ENCODE results near the gene NMS.

NMS gene

GRCh38 chr2:100485396-100485795, 15.1 kb downstream of the NMS start:
- DNase-seq, result no peak

DNA sequence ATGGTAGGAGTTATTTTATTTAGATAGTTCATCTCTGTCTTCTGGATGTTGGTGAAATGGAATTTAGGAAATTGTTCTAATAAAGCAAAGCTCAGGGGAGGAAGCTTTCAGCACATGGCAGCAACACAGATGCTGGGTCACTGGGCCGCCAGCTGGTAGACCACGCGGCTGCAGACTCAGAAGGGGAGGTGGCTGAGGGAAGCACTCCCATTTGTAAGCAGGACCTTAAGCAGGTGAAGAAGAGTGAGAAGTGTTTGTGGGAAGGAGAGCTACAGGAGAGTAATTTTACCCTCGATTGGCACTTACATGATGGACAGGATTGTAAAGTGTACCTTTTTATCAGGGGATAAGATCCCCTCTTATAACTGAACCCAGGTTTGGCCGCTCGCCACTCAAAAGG, 24.4 kb downstream of the NMS start:
- no peak for DNase-seq

GRCh38 chr2:100502782-100503181, 32.5 kb downstream of the NMS start:
- no peak for DNase-seq

- DNase-seq, result no peak
Observed at GRCh38 chr2:100504542-100504941, 34.3 kb downstream of the NMS start.

DNA sequence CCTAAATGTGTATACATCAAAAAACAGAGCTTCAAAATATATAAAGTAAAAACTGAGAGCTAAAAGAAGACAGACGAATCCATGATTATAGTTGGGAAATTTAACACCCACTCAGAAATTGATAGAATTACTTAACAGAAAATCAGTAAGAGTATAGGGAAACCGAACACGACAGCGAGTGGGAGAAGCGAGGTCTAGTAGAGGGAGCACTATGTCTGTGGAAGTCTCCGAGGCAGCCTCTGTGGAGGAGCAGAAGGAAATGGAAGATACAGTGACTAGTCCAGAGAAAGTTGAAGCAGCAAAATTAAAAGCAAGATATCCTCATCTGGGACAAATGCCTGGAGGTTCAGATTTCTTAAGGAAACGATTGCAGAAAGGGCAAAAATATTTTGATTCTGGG, 38.8 kb downstream of the NMS start:
- DNase-seq, result no peak

- DNase-seq, result no peak
Observed at GRCh38 chr2:100513650-100514049, 43.4 kb downstream of the NMS start.

DNA sequence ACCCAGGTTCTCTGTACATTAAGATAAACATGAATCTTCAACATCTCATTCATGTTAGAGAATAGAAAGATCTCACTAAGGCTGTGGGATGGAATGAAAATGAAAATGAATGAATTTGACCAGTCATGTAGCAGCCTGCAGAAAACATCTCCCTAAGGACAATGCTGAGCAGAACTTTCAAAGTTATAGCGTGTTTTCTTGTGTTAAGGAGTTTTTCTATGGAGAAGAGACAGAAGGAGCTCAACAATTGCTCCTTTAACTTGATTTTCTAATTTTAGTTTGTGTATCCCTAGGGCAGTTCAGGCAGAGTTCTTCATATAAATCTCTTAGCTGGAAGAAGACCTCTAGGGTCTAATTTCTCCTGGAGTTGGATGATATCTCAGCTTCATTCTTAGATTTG, 47.3 kb downstream of the NMS start:
- DNase-seq, result no peak

GRCh38 chr2:100518801-100519200, 48.5 kb downstream of the NMS start:
- no peak for DNase-seq

GRCh38 chr2:100520224-100520623, 49.9 kb downstream of the NMS start:
- DNase-seq, result no peak

GRCh38 chr2:100522430-100522829, 52.1 kb downstream of the NMS start:
- no peak for DNase-seq

DNA sequence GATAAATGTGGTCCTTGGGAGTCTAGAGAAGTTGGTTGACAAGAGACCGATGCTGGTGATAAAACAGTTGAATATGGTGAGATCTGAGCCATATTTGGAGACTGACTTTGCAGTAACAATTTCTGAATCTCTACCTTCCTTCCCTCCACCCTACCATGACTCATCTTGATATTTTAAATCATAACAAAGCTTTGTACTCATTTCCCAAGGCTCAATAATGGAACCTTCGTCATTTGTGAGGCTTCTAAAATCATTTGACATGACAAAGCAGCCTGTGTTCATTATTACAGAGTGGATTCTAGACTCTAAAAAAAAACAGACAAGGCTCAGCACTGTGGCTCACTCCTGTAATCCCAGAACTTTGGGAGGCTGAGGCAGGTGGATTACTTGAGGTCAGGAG, 54.0 kb downstream of the NMS start:
- DNase-seq, result no peak

GRCh38 chr2:100526868-100527267, 56.6 kb downstream of the NMS start:
- DNase-seq, result no peak

DNA sequence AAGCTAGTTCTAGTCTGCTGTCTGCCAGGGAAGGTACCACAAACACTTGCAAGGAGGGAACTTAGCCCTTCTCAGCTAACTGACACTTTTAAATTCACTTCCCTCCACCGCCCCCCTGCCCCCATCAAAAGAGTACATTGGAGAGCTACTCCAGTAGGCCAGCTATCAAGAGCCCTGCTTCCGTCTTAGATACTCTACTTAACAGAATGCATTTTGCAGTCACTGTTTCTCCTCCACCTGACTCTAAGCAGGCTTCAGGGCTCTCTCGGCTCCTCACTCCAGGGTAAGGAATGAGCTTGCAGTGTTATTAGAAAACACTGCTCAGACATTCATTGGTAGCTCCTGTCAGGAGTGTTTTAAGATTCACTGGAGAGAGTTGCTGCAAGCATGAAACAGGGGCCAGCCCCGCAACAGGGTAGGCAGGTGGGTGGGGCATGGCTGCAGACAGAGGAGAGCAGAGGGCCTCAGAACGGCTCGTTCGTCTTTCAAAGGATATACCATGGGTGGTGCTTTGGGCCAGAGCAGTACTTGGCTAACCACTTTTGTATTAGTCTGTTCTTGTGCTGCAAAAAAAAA, 57.2 kb downstream of the NMS start:
- no peak for DNase-seq

DNA sequence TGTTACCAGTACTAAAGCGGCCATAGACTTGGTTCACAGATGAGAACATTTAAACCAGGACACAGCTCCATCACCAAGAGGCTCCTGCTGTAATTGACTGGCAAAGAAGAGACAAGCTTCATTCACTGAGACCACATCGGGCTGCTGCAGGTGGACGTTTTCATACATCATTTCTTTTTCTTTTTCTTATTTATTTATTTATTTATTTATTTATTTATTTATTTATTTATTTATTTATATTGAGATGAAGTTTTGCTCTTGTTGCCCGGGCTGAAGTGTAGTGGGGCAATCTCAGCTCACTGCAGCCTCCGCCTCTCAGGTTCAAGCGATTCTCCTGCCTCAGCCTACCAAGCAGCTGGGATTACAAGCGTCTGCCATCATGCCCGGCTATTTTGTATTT, 58.9 kb downstream of the NMS start:
- DNase-seq, result no peak

DNA sequence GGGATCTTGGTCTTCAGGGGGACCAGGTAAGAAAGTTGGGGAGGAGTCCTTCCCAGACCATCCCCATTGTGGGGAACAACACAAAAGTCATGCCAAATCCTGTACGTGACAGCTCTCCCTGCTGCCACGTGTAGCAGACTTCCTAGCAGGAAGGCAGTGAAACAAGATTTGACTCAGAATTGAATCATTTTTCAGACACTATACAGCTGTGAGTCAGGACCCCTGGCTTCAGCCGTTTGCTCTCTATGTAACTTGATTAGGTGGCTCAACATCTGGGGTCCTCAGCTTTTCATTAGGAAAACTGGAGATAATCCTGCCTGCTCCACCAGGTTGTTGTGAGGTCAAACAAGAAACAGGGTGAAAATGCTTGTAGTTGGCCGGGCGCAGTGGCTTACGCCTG, 59.6 kb downstream of the NMS start:
- no peak for DNase-seq
